Measurements from ENCODE around the gene RIF1.

RIF1 gene

GRCh38 chr2:151470556-151470955, 60.9 kb downstream of the RIF1 start:
- TF ChIP-seq MYC (IDR thresholded peaks at IDR 0.05; ENCODE audit: low read depth, low read length) = no peak
- no peak for TF ChIP-seq POLR2A (IDR thresholded peaks at IDR 0.05; ENCODE audit: extremely low read depth, insufficient read length)
- TF ChIP-seq, protein P1, sequence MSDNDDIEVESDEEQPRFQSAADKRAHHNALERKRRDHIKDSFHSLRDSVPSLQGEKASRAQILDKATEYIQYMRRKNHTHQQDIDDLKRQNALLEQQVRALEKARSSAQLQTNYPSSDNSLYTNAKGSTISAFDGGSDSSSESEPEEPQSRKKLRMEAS (IDR thresholded peaks at IDR 0.05; ENCODE audit: low read depth, low read length) = no peak
- TF ChIP-seq, protein P2, sequence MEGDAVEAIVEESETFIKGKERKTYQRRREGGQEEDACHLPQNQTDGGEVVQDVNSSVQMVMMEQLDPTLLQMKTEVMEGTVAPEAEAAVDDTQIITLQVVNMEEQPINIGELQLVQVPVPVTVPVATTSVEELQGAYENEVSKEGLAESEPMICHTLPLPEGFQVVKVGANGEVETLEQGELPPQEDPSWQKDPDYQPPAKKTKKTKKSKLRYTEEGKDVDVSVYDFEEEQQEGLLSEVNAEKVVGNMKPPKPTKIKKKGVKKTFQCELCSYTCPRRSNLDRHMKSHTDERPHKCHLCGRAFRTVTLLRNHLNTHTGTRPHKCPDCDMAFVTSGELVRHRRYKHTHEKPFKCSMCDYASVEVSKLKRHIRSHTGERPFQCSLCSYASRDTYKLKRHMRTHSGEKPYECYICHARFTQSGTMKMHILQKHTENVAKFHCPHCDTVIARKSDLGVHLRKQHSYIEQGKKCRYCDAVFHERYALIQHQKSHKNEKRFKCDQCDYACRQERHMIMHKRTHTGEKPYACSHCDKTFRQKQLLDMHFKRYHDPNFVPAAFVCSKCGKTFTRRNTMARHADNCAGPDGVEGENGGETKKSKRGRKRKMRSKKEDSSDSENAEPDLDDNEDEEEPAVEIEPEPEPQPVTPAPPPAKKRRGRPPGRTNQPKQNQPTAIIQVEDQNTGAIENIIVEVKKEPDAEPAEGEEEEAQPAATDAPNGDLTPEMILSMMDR (IDR thresholded peaks at IDR 0.05; ENCODE audit: low read depth, low read length) = no peak
- H3K4me3 ChIP-seq (ENCODE audit: low read depth, low read length) = no peak overlapping the region
- no peak for DNase-seq (ENCODE audit: low read depth)

DNA sequence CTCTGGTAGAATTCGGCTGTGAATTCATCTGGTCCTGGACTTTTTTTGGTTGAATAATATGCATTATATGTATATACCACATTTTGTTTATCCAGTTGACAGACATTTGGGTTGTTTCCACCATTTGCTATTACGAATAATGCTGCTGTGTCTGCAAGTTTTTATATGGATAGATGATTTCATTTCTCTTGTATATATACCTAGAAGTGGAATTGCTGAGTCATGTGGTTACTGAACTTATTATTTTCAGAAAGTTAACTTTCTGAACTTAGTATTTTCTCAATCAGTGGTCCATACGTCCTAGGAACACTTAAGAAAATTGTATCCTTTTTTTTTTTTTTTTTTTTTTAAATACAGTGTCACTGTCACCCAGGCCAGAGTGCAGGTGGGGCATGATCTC, 63.3 kb downstream of the RIF1 start:
- H3K4me3 ChIP-seq (ENCODE audit: low read depth, low read length) = no peak overlapping the region
- DNase-seq (ENCODE audit: low read depth) = no peak
- TF ChIP-seq, protein P2 (IDR thresholded peaks at IDR 0.05; ENCODE audit: low read depth, low read length) = no peak
- TF ChIP-seq, protein P1 (IDR thresholded peaks at IDR 0.05; ENCODE audit: low read depth, low read length) = no peak
- TF ChIP-seq MYC (IDR thresholded peaks at IDR 0.05; ENCODE audit: low read depth, low read length) (no peak), POLR2A (IDR thresholded peaks at IDR 0.05; ENCODE audit: extremely low read depth, insufficient read length) (no peak)

GRCh38 chr2:151475071-151475470, 65.4 kb downstream of the RIF1 start:
- H3K4me3 ChIP-seq (ENCODE audit: low read depth, low read length) = no peak overlapping the region
- TF ChIP-seq MYC (IDR thresholded peaks at IDR 0.05; ENCODE audit: low read depth, low read length) (no peak), POLR2A (IDR thresholded peaks at IDR 0.05; ENCODE audit: extremely low read depth, insufficient read length) (no peak)
- TF ChIP-seq, protein P2 (IDR thresholded peaks at IDR 0.05; ENCODE audit: low read depth, low read length) = no peak
- TF ChIP-seq, protein P1 (IDR thresholded peaks at IDR 0.05; ENCODE audit: low read depth, low read length) = no peak
- DNase-seq (ENCODE audit: low read depth) = peak; percentile 27

DNA sequence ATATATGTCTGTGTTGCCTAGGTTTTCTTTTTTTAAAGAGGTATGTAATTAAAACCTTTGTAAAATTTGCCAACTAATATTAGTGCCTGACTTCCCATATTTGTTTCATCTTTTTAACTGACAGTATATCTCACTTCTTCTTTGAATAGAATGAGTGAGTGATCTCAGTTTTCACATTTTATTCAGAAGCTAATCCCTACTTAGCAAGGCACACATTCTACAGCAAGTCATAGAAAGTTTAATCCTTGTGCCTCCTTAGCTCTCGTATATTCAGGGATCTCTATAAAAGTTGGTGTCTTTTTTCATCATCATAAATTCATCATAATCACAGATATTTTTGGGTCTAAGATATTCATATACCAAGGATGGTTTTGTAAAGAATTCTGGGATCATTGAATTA, 66.6 kb downstream of the RIF1 start:
- no peak overlapping the region for H3K4me3 ChIP-seq (ENCODE audit: low read depth, low read length)
- TF ChIP-seq MYC (IDR thresholded peaks at IDR 0.05; ENCODE audit: low read depth, low read length) (no peak), POLR2A (IDR thresholded peaks at IDR 0.05; ENCODE audit: extremely low read depth, insufficient read length) (no peak)
- TF ChIP-seq, protein P1 (IDR thresholded peaks at IDR 0.05; ENCODE audit: low read depth, low read length) = no peak
- TF ChIP-seq, protein P2 (IDR thresholded peaks at IDR 0.05; ENCODE audit: low read depth, low read length) = no peak
- DNase-seq (ENCODE audit: low read depth) = no peak

- DNase-seq (ENCODE audit: low read depth) = no peak
- TF ChIP-seq MYC (IDR thresholded peaks at IDR 0.05; ENCODE audit: low read depth, low read length) = no peak
- TF ChIP-seq, protein P1 (IDR thresholded peaks at IDR 0.05; ENCODE audit: low read depth, low read length) = no peak
- no peak for TF ChIP-seq POLR2A (IDR thresholded peaks at IDR 0.05; ENCODE audit: extremely low read depth, insufficient read length)
- TF ChIP-seq, protein P2 (IDR thresholded peaks at IDR 0.05; ENCODE audit: low read depth, low read length) = no peak
- no peak overlapping the region for H3K4me3 ChIP-seq (ENCODE audit: low read depth, low read length)
Observed at GRCh38 chr2:151478011-151478410, 68.3 kb downstream of the RIF1 start.

DNA sequence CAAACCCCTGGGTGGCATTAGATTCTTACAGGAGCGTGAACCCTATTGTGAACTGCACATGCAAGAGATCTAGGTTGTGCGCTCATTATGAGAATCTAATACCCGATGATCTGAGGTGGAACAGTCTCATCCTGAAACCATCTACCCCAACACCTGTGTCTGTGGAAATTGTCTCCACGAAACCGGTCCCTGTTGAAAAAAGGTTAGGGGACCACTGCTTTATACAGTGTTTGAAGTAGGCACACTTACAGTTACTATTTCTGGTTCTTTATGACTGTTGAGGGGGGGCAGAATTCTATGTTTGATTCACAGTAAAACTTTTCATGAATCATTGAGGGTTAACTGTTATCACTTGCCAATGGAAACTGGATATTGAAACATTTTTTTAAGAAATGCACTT, 72.0 kb downstream of the RIF1 start:
- TF ChIP-seq, protein P1 (IDR thresholded peaks at IDR 0.05; ENCODE audit: low read depth, low read length) = no peak
- TF ChIP-seq MYC (IDR thresholded peaks at IDR 0.05; ENCODE audit: low read depth, low read length) (no peak), POLR2A (IDR thresholded peaks at IDR 0.05; ENCODE audit: extremely low read depth, insufficient read length) (no peak)
- TF ChIP-seq, protein P2 (IDR thresholded peaks at IDR 0.05; ENCODE audit: low read depth, low read length) = no peak
- H3K4me3 ChIP-seq (ENCODE audit: low read depth, low read length) = no peak overlapping the region
- DNase-seq (ENCODE audit: low read depth) = no peak
